ACHN (cell line): Measurements from ENCODE around the gene MYL7.
A peak's percentile ranks its signal among the peaks of the same experiment; 100 is the strongest.
"Not testable (repeated sequence)": the region's sequence is repeated elsewhere in the genome, so short reads cannot be mapped to it uniquely, and the experiment has no call there.

ENCODE experiments used
- DNase-seq: peaks from one replicate; pipeline ENCODE4 v3.0.0-alpha.2; 2015
- in situ Hi-C: cut with HindIII; loops from 2 replicates; pipeline ENCODE4 v1.10.0; 2017; ENCODE audit warnings: low sequenced_read_pairs, low pct_ligation_motif_present, low pct_unique_long_range_greater_than_20kb

The MYL7 gene

DNA sequence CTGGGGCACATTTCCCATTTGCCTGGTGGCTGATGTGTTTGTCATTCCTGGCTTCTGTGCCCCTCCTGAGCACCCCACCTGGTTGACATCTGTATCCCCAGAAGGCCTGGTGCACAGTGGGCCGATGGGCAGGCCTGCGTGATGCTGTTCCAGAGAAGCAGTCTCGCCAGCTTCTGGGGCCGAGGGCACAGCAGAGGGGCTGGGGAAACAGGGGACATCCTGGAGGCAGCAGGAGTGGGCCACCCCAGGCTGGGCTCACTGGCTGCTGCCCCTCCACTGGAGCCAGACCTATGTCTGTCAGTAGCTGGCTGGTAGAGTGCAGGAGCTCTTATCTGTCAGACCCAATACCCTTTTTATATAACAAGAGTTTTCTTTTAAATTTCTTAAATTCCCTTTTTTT is 896 bp upstream of the MYL7 start:
- in situ Hi-C loops = no loop called here
- no peak for DNase-seq

DNA sequence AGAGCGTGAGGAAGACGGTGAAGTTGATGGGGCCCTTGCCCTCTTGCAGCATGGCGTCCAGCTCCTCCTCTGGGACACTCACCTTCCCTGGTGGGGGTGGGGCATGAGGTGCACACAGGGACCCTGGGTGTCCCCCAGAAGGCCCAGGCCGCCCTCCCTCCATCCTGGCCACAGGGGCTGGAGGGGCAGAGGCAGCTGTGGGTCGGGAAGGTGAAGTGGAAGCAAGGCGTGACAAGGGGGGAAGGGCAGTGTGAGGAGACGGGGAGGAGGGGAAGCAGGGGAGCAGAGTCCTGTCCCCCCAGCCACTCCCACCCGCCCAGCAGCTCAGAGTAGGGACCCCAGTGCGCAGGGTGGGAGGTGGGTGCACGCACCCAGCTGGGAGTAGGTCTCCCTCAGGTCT is 791 bp downstream of the MYL7 start:
- in situ Hi-C loops = no loop called here

DNA sequence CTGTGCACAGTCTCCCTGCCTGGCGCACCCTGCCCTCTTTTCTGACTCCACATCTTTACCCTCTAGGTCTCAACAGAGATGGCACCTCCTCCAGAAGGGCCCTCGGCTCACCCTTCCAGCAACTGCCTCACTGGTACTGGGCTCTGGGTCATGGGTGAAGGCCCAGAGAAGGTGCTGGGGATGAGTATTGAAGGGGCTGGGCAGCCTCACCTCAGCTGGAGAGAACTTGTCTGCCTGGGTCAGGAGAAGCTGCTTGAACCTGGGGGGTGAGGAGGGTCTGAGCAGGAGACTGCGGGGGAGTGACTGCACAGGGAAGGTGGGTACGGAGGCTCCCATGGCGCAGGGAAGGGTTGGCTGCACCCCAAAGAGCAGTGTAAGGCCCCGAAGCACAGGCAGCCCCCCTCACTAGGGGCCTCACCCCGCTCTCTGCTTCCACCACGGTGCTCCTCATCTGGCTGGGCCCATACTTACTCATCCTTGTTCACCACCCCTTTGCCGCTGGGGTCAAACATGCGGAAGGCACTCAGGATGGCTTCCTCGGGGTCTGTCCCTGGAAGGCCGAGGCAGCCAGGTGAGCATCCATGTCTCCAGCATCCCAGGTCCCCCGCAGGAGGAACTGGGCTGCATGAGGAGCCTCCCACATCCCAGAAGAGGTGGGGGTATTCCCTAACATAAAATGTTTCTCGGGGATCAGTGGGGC is 1.7 kb downstream of the MYL7 start:
- in situ Hi-C loops = no loop called here
- DNase-seq = no peak

More for the DNA sequence above, 791 bp downstream of the MYL7 start:
- no peak for DNase-seq

DNA sequence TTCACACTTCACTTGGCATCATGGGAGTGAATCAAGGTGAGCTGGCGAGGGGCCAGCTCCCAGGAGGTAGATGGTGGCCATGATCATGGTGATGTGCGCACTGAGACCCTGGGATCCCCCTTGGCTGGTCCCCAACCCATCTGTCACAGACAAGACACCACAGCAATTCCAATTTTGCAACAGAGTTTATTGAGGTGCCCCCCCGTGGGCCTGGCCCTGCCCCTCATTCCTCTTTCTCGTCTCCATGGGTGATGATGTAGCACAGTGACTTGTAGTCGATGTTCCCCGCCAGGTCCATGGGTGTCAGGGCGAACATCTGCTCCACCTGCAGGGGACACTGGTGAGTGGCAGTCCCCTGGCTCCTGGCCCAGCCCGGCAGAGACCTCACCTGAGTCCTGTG is 2.4 kb downstream of the MYL7 start:
- in situ Hi-C loops = no loop called here
- DNase-seq = no peak

DNA sequence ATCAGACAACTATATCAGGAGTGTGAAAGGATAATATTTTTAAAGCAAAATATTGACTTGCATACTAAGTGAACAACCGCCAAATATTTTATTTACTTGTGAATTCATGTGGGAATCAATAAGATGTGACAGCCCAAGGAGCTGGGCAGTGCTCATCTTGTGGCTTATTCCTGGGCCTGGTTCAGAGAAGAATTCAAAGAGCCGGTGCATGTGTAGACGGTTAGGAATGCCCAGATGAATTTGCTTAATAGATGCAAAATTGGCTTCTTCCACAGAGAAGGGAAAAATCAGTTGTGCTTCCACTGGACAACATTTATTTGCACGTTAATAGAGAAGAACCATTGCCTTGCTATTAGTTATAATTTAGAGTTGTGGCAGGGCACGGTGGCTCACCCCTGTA is 4.4 kb downstream of the MYL7 start:
- DNase-seq = no peak
- in situ Hi-C loops = no loop called here

DNA sequence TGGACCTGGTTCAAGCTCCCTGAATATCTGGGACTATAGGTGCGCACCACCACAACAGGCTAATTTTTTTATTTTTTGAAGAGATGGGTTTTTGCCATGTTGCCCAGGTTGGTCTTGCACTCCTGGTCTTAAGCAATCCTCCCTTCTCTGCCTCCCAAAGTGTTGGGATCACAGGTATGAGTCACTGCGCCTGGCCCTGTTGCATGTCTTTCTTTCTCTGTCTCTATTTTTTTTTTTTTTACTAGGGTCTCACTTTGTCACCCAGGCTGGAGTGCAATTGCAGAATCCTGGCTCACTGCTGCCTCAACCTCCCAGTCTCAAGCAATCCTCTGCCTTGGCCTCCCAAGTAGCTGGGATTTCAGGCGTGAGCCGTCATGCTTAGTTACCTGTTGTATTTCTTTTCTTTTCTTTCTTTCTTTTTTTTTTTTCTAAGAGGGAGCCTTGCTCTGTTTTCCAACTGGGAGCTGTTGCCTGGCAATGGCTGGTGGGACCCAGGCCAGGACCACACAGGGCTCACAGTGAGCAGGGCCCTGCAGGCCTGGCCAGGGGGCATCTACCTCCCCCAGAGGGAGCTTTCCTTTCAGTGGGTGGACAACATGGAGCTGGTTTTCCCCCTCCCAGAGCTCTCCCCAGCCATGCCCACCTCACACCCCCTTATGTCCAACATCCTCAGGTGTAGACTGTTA is 6.0 kb downstream of the MYL7 start:
- in situ Hi-C loops = no loop called here
- no peak for DNase-seq

DNA sequence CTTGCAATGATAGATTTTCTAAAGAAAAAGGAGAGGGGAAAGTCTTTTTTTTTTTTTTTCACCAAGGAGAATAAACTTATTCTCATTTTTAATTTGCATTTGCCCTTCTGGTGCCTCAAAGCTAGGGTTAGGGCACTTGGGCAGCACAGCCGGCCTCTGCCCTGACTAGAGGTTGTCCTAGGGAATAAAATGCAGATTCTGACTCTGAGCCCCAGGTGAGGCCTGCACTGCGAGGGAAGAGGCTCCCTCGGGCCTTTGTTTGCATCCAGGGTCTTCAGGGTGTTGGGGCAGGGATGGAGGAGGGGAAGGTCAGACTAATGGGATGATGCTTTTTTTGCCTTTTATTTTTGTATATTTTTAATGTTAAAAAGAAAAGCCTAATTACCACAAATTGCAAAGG is 7.8 kb downstream of the MYL7 start:
- DNase-seq = no peak
- in situ Hi-C loops = no loop called here

DNA sequence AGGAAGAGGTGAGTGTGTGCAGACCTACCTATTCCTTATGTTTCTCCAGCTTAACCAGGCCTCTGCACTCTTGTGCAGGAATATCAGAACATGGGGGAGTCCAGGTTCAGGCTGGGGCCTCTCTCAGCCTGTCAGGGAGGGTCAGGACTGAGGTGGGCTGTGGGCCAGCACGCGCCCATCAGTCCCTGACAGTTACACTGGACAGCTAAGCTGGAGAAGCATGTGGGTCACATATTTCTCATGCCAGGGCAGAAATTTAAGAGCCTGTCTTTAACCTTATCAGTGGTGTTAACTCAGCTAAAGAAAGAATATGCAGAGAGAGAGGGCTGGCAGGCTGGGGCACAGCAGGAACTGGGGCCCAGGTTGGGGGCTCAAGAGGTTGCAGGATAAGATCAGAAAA is 9.1 kb downstream of the MYL7 start:
- DNase-seq = peak; percentile 29
- in situ Hi-C loops = no loop called here

DNA sequence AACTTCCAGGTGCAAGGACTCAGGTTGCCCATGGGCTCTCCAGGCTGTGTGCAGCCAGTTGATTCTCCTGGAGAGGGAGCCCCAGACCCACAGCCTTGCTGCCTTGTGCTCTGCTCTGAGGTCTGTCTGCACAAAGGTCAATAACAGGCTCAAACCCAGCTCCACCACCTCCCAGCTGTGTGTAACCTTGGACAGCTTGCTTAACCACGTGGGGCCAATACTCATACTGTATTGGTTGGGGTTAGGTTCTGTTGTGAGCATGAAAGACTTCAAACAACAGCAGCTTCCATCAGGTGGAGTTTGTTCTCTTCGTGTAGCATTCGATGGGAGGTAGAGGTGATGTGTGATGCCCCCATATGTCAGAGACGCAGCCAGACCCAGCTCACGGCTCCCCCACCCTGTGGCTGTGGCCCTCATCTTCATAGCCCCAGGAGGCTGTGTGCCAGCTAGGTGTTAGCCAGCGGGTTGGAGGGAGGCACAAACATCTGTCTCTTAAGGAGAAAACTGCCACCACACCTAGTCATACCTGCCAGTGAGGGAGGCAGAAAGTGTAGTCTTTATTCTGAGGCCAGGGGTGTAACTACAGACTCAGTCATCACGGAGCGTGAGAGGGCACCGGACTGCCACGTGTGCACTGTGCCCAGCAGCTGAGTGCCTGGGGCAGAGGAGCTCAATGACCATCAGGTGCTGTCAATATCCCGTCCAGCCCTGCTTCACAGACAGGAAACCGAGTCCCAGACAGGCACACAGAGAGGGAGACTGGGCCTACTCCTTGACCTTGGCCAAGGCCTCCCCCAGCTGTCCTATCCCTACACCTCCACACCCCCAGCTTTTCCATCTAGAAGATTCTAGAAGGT is 9.7 kb downstream of the MYL7 start:
- peak; percentile 51 for DNase-seq
- in situ Hi-C loops = no loop called here

DNA sequence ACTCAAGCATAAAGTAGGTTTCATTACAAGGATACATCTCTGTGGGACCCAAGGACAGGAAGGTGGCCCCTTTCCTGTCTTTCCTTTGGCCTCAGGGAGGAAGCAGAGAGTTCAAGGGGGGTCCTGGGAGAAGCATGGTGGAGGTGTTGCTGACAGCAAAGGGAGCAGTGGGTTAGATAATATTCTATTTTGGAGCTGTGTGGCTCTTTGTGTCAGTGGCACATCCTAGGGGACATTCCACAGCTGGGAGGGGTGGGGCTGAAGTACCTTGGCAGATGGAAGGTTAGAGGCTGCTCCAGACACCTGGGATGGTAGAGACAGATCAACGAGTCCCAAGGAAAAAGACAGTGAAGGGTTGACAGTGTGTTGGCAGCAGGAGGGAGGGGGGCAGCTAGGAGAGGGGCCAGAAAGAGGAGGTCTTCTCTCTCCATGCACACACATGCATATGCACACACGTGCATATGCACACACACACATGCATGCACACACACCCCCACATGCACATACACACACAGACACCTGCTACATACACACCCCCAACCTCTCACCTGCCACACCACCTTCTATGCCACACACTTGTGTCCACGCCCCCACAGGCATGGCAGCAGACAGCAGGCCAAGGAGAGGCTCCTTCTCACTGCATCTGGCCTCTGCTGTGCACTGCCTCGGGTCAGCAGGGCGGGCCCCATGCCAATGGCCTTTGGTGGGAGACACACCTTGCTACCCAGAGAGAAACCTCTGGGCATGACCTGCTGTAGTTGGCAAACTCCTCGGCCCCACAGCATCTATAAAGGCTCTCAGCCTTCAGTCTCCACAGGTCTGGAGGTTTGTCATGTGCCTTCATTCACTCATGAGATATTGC is 12.2 kb downstream of the MYL7 start:
- no peak for DNase-seq
- in situ Hi-C loops = no loop called here

DNA sequence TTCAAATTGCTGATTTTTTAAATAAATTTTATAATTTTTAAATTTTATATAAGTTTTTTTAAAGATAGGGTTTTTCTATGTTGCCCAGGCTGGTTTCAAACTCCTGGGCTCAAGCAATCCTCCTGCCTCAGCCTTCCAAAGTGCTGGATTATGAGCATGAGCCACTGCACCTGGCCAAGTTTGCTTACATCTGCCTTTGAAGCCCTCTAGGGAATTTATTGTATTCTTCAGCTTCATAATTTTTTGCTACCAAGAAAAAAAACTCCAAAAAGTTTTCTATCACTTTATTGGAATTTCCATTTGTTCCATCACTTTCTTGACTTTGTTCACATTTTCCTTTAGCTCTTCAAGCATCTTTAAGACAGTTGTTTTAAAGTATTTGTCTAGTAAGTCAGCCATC is 14.0 kb downstream of the MYL7 start:
- in situ Hi-C loops = no loop called here
- DNase-seq = no peak

DNA sequence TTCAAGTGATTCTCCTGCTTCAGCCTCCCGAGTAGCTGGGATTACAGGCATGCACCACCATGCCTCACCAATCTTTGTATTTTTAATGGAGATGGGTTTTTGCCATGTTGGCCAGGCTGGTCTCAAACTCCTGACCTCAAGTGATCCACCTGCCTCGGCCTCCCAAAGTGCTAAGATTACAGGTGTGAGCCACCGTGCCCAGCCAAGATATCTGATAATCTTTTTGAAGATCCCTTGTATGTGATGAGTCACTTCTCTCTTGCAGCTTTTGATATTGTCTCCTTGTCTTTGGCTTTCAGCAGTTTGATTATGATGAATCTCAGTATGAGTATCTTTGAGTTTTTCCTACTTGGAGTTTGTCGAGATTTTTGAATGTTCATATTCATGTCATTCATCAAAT is 14.6 kb downstream of the MYL7 start:
- DNase-seq, in situ Hi-C loops: not testable (repeated sequence)

DNA sequence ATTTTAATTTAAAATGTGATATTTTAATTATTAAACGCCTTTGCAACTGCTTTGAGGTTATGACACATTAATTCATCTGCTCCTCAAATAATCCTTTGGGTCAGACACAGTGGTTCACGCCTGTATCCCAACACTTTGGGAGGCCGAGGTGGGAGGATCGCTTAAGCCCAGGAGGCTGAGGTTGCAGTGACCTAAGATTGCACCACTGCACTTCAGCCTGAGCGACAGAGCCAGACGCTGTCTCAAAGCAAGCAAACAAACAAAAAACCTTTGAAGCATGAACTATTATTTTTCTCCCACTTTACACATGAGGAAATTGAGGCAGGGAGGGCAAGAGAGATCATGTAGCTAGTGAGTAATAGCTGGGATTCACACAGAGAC is 16.3 kb downstream of the MYL7 start:
- in situ Hi-C loops = no loop called here
- no peak for DNase-seq

DNA sequence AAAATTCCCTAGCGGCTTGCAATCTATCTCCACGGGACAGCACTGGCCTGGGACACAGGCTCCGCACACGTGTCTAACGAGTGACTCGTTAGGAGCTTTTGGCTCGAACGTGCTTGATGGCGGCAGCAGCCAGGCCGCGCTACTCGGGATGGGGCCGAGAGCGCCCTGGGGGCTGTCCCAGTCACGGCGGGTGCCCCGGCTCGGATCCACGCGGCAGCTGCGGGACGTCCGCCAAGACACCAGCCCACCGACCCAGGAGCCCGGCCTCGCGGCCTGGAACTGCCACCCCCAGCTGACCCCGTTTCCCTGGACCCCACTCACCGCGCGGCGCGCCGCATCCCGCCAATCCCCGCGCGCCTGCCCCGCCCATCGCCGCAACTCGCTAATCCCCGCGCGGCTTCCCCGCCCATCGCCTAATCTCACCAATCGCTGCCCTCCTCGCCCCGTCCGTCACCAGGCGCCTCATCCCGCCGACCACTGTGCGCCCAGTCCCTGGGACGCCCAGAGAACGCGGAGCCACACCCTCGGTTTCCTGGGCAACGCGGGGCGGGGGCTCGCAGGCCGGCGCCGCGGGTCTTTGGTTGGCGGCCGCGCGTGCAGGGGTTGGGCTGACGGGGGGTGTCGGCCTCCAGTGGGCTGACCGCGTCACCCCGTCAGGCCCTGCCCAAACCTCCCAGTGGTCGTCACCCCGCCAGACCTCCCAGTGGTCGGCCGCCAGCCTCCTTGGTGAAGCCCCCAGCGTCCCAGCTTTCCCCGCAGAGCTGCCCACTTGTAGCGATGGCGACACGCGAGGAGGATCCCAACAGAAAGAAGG is 17.7 kb downstream of the MYL7 start, which contains the start of gene POLD2:
Gene POLD2, minus strand, starts transcription at position 359 of the 814 bp plus-strand sequence. CDS start 1,495 bp downstream, outside the sequence.
- DNase-seq = peak; percentile 99
- in situ Hi-C loops = no loop called here

DNA sequence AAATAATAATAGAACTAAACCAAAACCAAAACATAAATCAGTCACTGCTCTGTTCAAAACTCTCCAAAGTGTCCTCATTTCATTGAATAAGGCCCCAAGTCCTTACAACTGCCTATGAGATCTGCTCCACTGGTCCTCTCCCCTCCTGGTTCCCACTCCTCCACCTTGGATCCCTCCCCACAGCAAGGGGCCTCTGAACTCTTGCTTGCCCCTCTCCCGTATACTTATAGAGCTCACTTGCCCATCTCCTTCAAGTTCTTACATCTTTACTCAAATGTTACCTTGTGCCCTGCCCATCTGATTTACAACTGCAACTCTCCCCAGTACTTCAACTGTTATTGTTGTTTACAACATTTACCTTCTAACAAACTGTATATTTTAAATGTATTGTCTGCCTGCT is 18.6 kb downstream of the MYL7 start:
- in situ Hi-C loops = no loop called here
- DNase-seq = no peak

DNA sequence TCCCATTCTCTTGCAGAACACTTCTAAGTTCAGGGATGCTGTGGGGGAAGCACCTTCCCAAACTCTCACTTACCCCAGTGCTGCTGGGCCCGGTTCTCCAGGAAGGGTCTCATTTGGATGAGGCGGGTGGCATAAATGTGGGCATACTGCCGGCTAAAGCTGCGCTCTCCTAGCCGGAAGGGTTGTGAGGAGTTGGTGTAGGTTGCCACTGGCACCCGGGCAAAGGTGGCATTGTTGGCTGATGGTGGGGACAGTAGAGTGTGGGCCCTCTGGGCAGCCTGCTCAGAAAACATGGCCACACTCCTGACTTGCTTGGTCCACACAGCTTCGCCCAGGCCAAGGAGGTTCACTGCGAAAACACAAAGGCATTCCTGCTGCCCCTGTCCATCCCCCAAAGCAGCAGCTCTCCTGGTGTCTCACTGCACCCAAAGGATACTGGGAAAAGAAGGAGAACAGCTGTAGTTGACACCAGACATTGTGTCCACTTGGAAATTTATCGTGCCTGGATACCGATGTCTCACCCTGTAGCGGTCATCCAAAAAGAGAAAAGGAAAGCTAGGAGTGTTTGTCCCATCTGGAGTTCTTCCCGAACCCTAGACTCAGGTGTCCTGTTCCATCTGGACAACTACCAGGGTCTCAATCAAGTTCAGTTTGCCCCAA is 19.2 kb downstream of the MYL7 start:
- DNase-seq = no peak
- in situ Hi-C loops = no loop called here

DNA sequence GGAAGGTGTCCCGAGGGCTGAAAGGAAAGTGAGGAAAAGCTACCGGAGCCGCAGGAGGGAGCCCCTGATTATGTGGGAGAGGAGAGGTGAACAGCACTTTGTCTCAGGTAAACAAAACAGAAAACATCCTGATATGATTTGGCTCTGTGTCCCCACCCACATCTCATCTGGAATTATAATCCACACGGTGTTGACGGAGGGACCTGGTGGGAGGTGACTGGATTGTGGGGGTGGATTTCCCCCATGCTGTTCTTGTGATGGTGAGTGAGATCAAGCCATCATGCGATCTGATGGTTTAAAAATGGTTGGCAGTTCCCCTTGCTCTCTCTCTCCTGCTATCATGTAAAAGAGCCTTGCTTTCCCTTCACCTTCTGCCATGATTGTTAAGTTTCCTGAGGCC is 20.7 kb downstream of the MYL7 start:
- in situ Hi-C loops = no loop called here
- DNase-seq = no peak
